Natural killer cell (primary cell): ENCODE results near the gene GABRB1. TPM values are rescaled to one million over a fixed set of nuclear protein-coding genes. Genes with fewer than 3 reads are reported as not detected.
A peak's percentile ranks its signal among the peaks of the same experiment; 100 is the strongest.

Source experiments
- ATAC-seq, 3 donors: fragments of 150-1000 bp in 2 of 3; fragments of 200-7000 bp in 1 of 3; cut with Tn5 transposase; 1 replicate in 1 of 3; 2 replicates in 2 of 3; pipeline ENCODE4 v1.10.0; 2021; ENCODE audit warnings: mild to moderate bottlenecking in 2 of 3, moderate library complexity in 2 of 3
- DNase-seq, 2 donors: peaks; one replicate each; pipeline versions ENCODE4 v3.0.0 to v3.0.0-alpha.2; 2013 to 2021; ENCODE audit warnings: mixed read lengths in 1 of 2
- H3K27ac ChIP-seq: one replicate; pipeline ENCODE4 v1.5.1; 2013; ENCODE audit warnings: mild to moderate bottlenecking, low read length
- H3K27me3 ChIP-seq: one replicate; pipeline ENCODE4 v1.6.1; 2013; ENCODE audit warnings: low read length; ENCODE audit not compliant: control insufficient read depth, insufficient read depth
- H3K36me3 ChIP-seq: one replicate; pipeline ENCODE4 v1.6.1; 2013; ENCODE audit warnings: low read length; ENCODE audit not compliant: control insufficient read depth, insufficient read depth
- H3K4me1 ChIP-seq: one replicate; pipeline ENCODE4 v1.6.1; 2013; ENCODE audit warnings: low read length; ENCODE audit not compliant: control insufficient read depth, insufficient read depth
- H3K4me3 ChIP-seq: one replicate; pipeline ENCODE4 v1.5.1; 2013; ENCODE audit warnings: low read length
- H3K9me3 ChIP-seq: one replicate; pipeline ENCODE4 v1.6.1; 2013; ENCODE audit warnings: low read length; ENCODE audit not compliant: control insufficient read depth, insufficient read depth
- H3K27ac Mint-ChIP-seq, 2 donors: one replicate each; pipeline ENCODE4 v1.8.0; 2022; ENCODE audit warnings: mild to moderate bottlenecking in 2 of 2, mixed read lengths in 2 of 2, moderate library complexity in 1 of 2
- H3K27me3 Mint-ChIP-seq, 2 donors: one replicate each; pipeline ENCODE4 v1.8.0; 2022; ENCODE audit warnings: low read depth in 2 of 2, mixed read lengths in 2 of 2
- H3K36me3 Mint-ChIP-seq: one replicate; pipeline ENCODE4 v1.8.0; 2022; ENCODE audit warnings: mixed read lengths
- H3K4me1 Mint-ChIP-seq, 2 donors: one replicate each; pipeline ENCODE4 v1.8.0; 2022; ENCODE audit warnings: mixed read lengths in 2 of 2
- H3K4me3 Mint-ChIP-seq: one replicate; pipeline ENCODE4 v1.8.0; 2022; ENCODE audit warnings: mild to moderate bottlenecking, moderate library complexity, mixed read lengths
- H3K9me3 Mint-ChIP-seq, 2 donors: one replicate each; pipeline ENCODE4 v1.8.0; 2022; ENCODE audit warnings: mixed read lengths in 2 of 2
- CTCF ChIP-seq: fragments of 200-600 bp; IDR thresholded peaks from one replicate; pipeline ENCODE4 v1.8.0; 2022; ENCODE audit warnings: antibody characterized with exemption
- WGBS: methylation state at CpG from one replicate; pipeline ENCODE4 v1.1.7; 2013; ENCODE audit warnings: missing lambda C conversion rate; ENCODE audit not compliant: insufficient coverage; 5-methylcytosine and 5-hydroxymethylcytosine counted together
- intact Hi-C: fragments of 100-400 bp; cut with micrococcal nuclease; formaldehyde crosslinking; loops from one replicate; pipeline ENCODE4 v1.14.2; 2022
- total RNA-seq, 4 donors: library from RNA; stranded (reverse); fragments of 120-200 nt in 1 of 4; gene quantifications; one replicate each; pipeline versions ENCODE4 v1.2.3 to v1.2.4, GENCODE V29; 2013 to 2022

The GABRB1 gene
- total RNA-seq, 3 donors from 2014 or later (not counting 1 experiment from before 2014, with no cell fraction given), result not detected

- Histone ChIP-seq H3K9me3 (no peaks in the 10 kb centered on the region), H3K27ac (no peak overlapping the region), H3K4me3 (no peak overlapping the region), H3K36me3 (no peaks in the 10 kb centered on the region), H3K4me1 (no peaks in the 10 kb centered on the region), H3K27me3 (no peaks in the 10 kb centered on the region)
- Mint-ChIP-seq H3K27me3 (peaks cover 17 to 25% of the 10 kb centered on the region in 2 donors), H3K27ac (no peak overlapping the region), H3K4me1 (peaks cover 0 to under 1% of the 10 kb centered on the region in 2 donors), H3K9me3 (no peaks in the 10 kb centered on the region), H3K4me3 (no peak overlapping the region), H3K36me3 (no peaks in the 10 kb centered on the region)
- TF ChIP-seq CTCF, result no peak
- intact Hi-C loops, result no loop called here
- ATAC-seq, result no peak
- DNase-seq, result no peak
These were observed 31.8 kb upstream of the GABRB1 start for GRCh38 chr4:46999566-46999965.

- H3K9me3 Mint-ChIP-seq, result no peaks in the 10 kb centered on the region
- Histone ChIP-seq H3K27me3 (no peaks in the 10 kb centered on the region), H3K36me3 (no peaks in the 10 kb centered on the region), H3K27ac (no peak overlapping the region), H3K4me1 (no peaks in the 10 kb centered on the region), H3K9me3 (no peaks in the 10 kb centered on the region), H3K4me3 (no peak overlapping the region)
- intact Hi-C loops, result no loop called here
- peaks cover 8 to 17% of the 10 kb centered on the region in 2 donors for H3K27me3 Mint-ChIP-seq
- no peak overlapping the region for H3K27ac Mint-ChIP-seq
- 92% methylated on average over 1 of the region's 1 CpG for WGBS
- no peak for ATAC-seq
- no peaks in the 10 kb centered on the region for H3K4me1 Mint-ChIP-seq
- no peak overlapping the region for H3K4me3 Mint-ChIP-seq
- TF ChIP-seq CTCF, result no peak
- DNase-seq, result no peak
- no peaks in the 10 kb centered on the region for H3K36me3 Mint-ChIP-seq
These were observed 31.0 kb upstream of the GABRB1 start for GRCh38 chr4:47000406-47000805.

- no peak overlapping the region for H3K27ac ChIP-seq
- no peaks in the 10 kb centered on the region for H3K4me1 Mint-ChIP-seq
- peaks cover 4 to 12% of the 10 kb centered on the region in 2 donors for H3K27me3 Mint-ChIP-seq
- H3K36me3 ChIP-seq, result no peaks in the 10 kb centered on the region
- H3K4me3 ChIP-seq, result no peak overlapping the region
- H3K4me3 Mint-ChIP-seq, result no peak overlapping the region
- intact Hi-C loops, result no loop called here
- H3K27ac Mint-ChIP-seq, result no peak overlapping the region
- H3K9me3 Mint-ChIP-seq, result no peaks in the 10 kb centered on the region
- WGBS, result no CpG with 5 or more reads among the region's 1 CpG
- H3K27me3 ChIP-seq, result no peaks in the 10 kb centered on the region
- no peak for DNase-seq
- no peaks in the 10 kb centered on the region for H3K9me3 ChIP-seq
- no peak for TF ChIP-seq CTCF
- H3K4me1 ChIP-seq, result no peaks in the 10 kb centered on the region
- ATAC-seq, result no peak
- no peaks in the 10 kb centered on the region for H3K36me3 Mint-ChIP-seq
These were observed 28.8 kb upstream of the GABRB1 start for GRCh38 chr4:47002580-47002979.

GRCh38 chr4:47010347-47010911 is 20.9 kb upstream of the GABRB1 start:
- Mint-ChIP-seq H3K4me1 (peaks cover 12 to 24% of the 10 kb centered on the region in 2 donors), H3K27ac (peak overlapping the region; percentile 85 to 92), H3K9me3 (no peaks in the 10 kb centered on the region), H3K4me3 (peak overlapping the region; percentile 82), H3K36me3 (no peaks in the 10 kb centered on the region), H3K27me3 (no peaks in the 10 kb centered on the region)
- H3K9me3 ChIP-seq, result no peaks in the 10 kb centered on the region
- H3K4me1 ChIP-seq, result peaks cover 6% of the 10 kb centered on the region
- H3K36me3 ChIP-seq, result no peaks in the 10 kb centered on the region
- H3K27me3 ChIP-seq, result no peaks in the 10 kb centered on the region
- ATAC-seq (no peak), DNase-seq (peak in 1 of 2 donors; percentile 1)
- H3K27ac ChIP-seq, result peak overlapping the region; percentile 62
- intact Hi-C loops, result no loop called here
- no peak overlapping the region for H3K4me3 ChIP-seq
- no peak for TF ChIP-seq CTCF
